SK-N-SH treated with all-trans-retinoic acid at 6 μM for 48 hours (cell line): Measurements from ENCODE around the gene PCNX3.

Experiments used
- ATAC-seq: fragments of 200-7000 bp; cut with Tn5 transposase; 3 replicates; pipeline ENCODE4 v1.9.1; 2020; ENCODE audit warnings: mild to moderate bottlenecking, moderate library complexity
- ARNTL ChIP-seq: fragments of 450-650 bp; formaldehyde crosslinking; IDR thresholded peaks from 2 replicates; pipeline ENCODE4 v1.5.0; 2020; ENCODE audit warnings: low read depth, mild to moderate bottlenecking, moderate library complexity, borderline replicate concordance
- BACH2 ChIP-seq: fragments of 250-450 bp; sonication (Bioruptor Pico); IDR thresholded peaks from 2 replicates; pipeline ENCODE4 v1.9.0; 2021; ENCODE audit warnings: mild to moderate bottlenecking, borderline replicate concordance
- CSDC2 ChIP-seq: fragments of 250-450 bp; sonication (Bioruptor Pico); IDR thresholded peaks from 2 replicates; pipeline ENCODE4 v1.5.0; 2020; ENCODE audit warnings: mild to moderate bottlenecking, moderate library complexity
- ESRRG ChIP-seq: fragments of 250-450 bp; sonication (Bioruptor Pico); IDR thresholded peaks from 2 replicates; pipeline ENCODE4 v1.6.1; 2021; ENCODE audit warnings: mild to moderate bottlenecking
- GLIS3 ChIP-seq: fragments of 250-450 bp; sonication (Bioruptor Pico); IDR thresholded peaks from 2 replicates; pipeline ENCODE4 v1.5.0; 2020; ENCODE audit warnings: mild to moderate bottlenecking, moderate library complexity
- ISL1 ChIP-seq: fragments of 250-450 bp; sonication (Bioruptor Pico); IDR thresholded peaks from 2 replicates; pipeline ENCODE4 v2.1.2; 2022; ENCODE audit warnings: mild to moderate bottlenecking, moderate library complexity
- OSR1 ChIP-seq: fragments of 250-450 bp; sonication (Bioruptor Pico); IDR thresholded peaks from 2 replicates; pipeline ENCODE4 v1.8.0; 2022; ENCODE audit warnings: moderate library complexity, mild to moderate bottlenecking, inconsistent platforms
- RARB ChIP-seq: fragments of 250-450 bp; sonication (Bioruptor Pico); IDR thresholded peaks from 2 replicates; pipeline ENCODE4 v1.8.0; 2021; ENCODE audit warnings: mild to moderate bottlenecking, moderate library complexity
- SNAI2 ChIP-seq: fragments of 250-450 bp; sonication (Bioruptor Pico); IDR thresholded peaks from 2 replicates; pipeline ENCODE4 v1.5.0; 2020; ENCODE audit warnings: mild to moderate bottlenecking, moderate library complexity
- TCF4 ChIP-seq: fragments of 250-450 bp; sonication (Bioruptor Pico); IDR thresholded peaks from 2 replicates; pipeline ENCODE4 v1.8.0; 2021; ENCODE audit warnings: mild to moderate bottlenecking, moderate library complexity, borderline replicate concordance
- ZC3H10 ChIP-seq: fragments of 250-450 bp; sonication (Bioruptor Pico); IDR thresholded peaks from 2 replicates; pipeline ENCODE4 v1.5.1; 2021; ENCODE audit warnings: mild to moderate bottlenecking, moderate library complexity
- ZFP3 ChIP-seq: fragments of 250-450 bp; sonication (Bioruptor Pico); IDR thresholded peaks from 2 replicates; pipeline ENCODE4 v1.5.0; 2020; ENCODE audit warnings: mild to moderate bottlenecking, moderate library complexity
- ZFP30 ChIP-seq: fragments of 450-650 bp; formaldehyde crosslinking; IDR thresholded peaks from 2 replicates; pipeline ENCODE4 v1.5.0; 2022; ENCODE audit warnings: mild to moderate bottlenecking, moderate library complexity
- ZNF565 ChIP-seq: fragments of 450-650 bp; formaldehyde crosslinking; conservative IDR thresholded peaks from 2 replicates; pipeline ENCODE4 v1.5.0; 2020; ENCODE audit warnings: low read depth, mild to moderate bottlenecking, moderate library complexity
- ZNF70 ChIP-seq: fragments of 450-650 bp; formaldehyde crosslinking; IDR thresholded peaks from 2 replicates; pipeline ENCODE4 v1.5.0; 2020; ENCODE audit warnings: mild to moderate bottlenecking, moderate library complexity
- ZNF8 ChIP-seq: fragments of 450-650 bp; formaldehyde crosslinking; IDR thresholded peaks from 2 replicates; pipeline ENCODE4 v1.5.0; 2020; ENCODE audit warnings: mild to moderate bottlenecking, moderate library complexity
- TF ChIP-seq, protein P1 (sequence below): fragments of 250-450 bp; sonication (Bioruptor Pico); IDR thresholded peaks from 2 replicates; pipeline ENCODE4 v1.5.0; 2020; ENCODE audit warnings: mild to moderate bottlenecking, moderate library complexity
- TF ChIP-seq, protein P2 (sequence below): fragments of 250-450 bp; sonication (Bioruptor Pico); IDR thresholded peaks from 2 replicates; pipeline ENCODE4 v1.5.1; 2021; ENCODE audit warnings: mild to moderate bottlenecking, moderate library complexity
- TF ChIP-seq, protein P3 (sequence below): fragments of 250-450 bp; sonication (Bioruptor Pico); IDR thresholded peaks from 2 replicates; pipeline ENCODE4 v1.8.0; 2020; ENCODE audit warnings: mild to moderate bottlenecking, moderate library complexity, borderline replicate concordance

PCNX3 gene

DNA sequence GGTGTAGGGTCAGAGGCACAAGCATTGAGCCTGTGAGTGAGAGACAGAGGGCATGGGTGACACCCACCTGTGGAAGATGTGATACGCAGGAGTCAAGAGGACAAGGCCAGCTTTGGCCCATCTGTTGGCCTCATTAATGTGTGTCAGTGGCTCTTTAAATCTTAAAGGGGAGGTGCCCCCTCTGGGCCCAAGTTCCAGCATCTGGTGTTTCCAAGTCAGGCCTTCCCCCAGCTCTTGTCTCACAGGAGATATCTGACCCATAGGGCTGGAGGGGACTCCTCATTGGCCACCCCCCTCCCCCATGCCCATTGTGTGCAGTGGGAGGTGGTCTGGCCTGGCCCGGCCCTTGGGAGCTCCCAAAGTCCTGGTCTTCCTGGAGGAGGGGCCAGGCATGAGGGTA, 28.9 kb upstream of the PCNX3 start:
- peak; percentile 6; the same call in 1 of the 3 replicates for ATAC-seq
- no peak for TF ChIP-seq TCF4 (CRISPR knock-in tag)
- no peak for TF ChIP-seq ZC3H10 (CRISPR knock-in tag)
- TF ChIP-seq, protein P1, sequence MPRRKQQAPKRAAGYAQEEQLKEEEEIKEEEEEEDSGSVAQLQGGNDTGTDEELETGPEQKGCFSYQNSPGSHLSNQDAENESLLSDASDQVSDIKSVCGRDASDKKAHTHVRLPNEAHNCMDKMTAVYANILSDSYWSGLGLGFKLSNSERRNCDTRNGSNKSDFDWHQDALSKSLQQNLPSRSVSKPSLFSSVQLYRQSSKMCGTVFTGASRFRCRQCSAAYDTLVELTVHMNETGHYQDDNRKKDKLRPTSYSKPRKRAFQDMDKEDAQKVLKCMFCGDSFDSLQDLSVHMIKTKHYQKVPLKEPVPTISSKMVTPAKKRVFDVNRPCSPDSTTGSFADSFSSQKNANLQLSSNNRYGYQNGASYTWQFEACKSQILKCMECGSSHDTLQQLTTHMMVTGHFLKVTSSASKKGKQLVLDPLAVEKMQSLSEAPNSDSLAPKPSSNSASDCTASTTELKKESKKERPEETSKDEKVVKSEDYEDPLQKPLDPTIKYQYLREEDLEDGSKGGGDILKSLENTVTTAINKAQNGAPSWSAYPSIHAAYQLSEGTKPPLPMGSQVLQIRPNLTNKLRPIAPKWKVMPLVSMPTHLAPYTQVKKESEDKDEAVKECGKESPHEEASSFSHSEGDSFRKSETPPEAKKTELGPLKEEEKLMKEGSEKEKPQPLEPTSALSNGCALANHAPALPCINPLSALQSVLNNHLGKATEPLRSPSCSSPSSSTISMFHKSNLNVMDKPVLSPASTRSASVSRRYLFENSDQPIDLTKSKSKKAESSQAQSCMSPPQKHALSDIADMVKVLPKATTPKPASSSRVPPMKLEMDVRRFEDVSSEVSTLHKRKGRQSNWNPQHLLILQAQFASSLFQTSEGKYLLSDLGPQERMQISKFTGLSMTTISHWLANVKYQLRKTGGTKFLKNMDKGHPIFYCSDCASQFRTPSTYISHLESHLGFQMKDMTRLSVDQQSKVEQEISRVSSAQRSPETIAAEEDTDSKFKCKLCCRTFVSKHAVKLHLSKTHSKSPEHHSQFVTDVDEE (CRISPR knock-in tag) = no peak
- no peak for TF ChIP-seq ZFP30 (CRISPR knock-in tag)
- no peak for TF ChIP-seq BACH2 (CRISPR knock-in tag)
- TF ChIP-seq, protein P2, sequence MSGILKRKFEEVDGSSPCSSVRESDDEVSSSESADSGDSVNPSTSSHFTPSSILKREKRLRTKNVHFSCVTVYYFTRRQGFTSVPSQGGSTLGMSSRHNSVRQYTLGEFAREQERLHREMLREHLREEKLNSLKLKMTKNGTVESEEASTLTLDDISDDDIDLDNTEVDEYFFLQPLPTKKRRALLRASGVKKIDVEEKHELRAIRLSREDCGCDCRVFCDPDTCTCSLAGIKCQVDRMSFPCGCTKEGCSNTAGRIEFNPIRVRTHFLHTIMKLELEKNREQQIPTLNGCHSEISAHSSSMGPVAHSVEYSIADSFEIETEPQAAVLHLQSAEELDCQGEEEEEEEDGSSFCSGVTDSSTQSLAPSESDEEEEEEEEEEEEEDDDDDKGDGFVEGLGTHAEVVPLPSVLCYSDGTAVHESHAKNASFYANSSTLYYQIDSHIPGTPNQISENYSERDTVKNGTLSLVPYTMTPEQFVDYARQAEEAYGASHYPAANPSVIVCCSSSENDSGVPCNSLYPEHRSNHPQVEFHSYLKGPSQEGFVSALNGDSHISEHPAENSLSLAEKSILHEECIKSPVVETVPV (CRISPR knock-in tag) = no peak
- no peak for TF ChIP-seq ZNF70 (CRISPR knock-in tag)
- TF ChIP-seq GLIS3 (CRISPR knock-in tag) = no peak
- TF ChIP-seq, protein P3, sequence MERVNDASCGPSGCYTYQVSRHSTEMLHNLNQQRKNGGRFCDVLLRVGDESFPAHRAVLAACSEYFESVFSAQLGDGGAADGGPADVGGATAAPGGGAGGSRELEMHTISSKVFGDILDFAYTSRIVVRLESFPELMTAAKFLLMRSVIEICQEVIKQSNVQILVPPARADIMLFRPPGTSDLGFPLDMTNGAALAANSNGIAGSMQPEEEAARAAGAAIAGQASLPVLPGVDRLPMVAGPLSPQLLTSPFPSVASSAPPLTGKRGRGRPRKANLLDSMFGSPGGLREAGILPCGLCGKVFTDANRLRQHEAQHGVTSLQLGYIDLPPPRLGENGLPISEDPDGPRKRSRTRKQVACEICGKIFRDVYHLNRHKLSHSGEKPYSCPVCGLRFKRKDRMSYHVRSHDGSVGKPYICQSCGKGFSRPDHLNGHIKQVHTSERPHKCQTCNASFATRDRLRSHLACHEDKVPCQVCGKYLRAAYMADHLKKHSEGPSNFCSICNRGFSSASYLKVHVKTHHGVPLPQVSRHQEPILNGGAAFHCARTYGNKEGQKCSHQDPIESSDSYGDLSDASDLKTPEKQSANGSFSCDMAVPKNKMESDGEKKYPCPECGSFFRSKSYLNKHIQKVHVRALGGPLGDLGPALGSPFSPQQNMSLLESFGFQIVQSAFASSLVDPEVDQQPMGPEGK (CRISPR knock-in tag) = no peak
- no peak for TF ChIP-seq SNAI2 (CRISPR knock-in tag)
- TF ChIP-seq ARNTL = no peak
- TF ChIP-seq ZFP3 = no peak
- no peak for TF ChIP-seq ISL1 (CRISPR knock-in tag)
- TF ChIP-seq ZNF8 (CRISPR knock-in tag) = no peak
- TF ChIP-seq ZNF565 (CRISPR knock-in tag) = no peak
- TF ChIP-seq RARB (CRISPR knock-in tag) = no peak
- TF ChIP-seq, all 23 proteins: peak for 0

DNA sequence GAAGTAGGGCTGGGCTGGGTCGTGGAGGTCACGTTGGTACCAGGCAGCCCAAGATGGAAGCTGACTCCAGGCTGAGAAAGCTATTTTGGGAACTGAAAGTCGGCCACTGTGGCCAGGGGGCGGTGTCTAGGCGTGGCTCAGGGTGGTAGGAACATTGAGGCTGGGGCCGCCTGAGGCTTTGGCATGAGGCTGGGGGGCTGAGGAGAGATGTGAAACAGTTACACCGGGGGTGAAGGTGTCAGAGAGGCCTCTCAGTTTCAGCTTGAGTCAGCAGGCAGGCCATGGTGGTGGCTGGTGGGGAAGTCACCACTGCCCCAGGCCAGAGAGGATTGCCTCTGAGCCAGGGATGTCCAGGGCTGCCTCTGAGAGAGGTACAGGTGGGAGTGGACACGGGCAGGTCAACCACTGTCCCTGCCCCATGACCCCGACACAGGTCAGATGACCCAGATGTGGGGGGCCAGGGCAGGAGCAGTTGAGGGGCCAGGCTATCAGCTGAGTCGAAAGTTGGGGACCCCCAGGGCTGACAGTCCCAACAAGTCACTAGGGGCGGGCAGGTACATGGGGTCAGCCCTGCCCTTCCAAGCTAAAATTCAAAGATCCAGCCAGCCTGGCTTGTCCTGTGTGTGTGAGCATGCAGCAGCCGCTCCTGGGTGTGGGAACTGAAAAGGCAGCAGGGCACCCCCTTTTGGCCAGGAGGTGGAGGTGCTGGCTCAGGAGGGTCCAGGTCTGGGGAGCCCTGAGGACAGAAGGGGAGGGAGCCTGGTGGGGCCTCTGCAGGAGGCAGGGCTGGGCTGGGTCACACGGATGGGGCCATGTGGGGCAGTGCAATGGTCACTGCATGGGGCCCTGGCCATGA, 27.1 kb upstream of the PCNX3 start:
- ATAC-seq = peak; percentile 86
- TF ChIP-seq ZNF565 (CRISPR knock-in tag) (no peak), ESRRG (no peak), SNAI2 (CRISPR knock-in tag) (no peak), CSDC2 (CRISPR knock-in tag) (no peak), RARB (CRISPR knock-in tag) (no peak), ZNF8 (CRISPR knock-in tag) (no peak), ZFP30 (CRISPR knock-in tag) (no peak), OSR1 (no peak), BACH2 (CRISPR knock-in tag) (no peak), ZC3H10 (CRISPR knock-in tag) (no peak)
- TF ChIP-seq, protein P1 (CRISPR knock-in tag) = no peak
- TF ChIP-seq, protein P3 (CRISPR knock-in tag) = no peak
- TF ChIP-seq, protein P2 (CRISPR knock-in tag) = no peak
